Measurements from ENCODE around the gene HBQ1. TPM values are rescaled to one million over a fixed set of nuclear protein-coding genes. Genes with fewer than 3 reads are reported as not detected.
"Not testable (repeated sequence)": the region's sequence is repeated elsewhere in the genome, so short reads cannot be mapped to it uniquely, and the experiment has no call there.

The HBQ1 gene
- total RNA-seq, 1 experiment from 2014 or later = 10.4 TPM

- TF ChIP-seq CTCF (IDR thresholded peaks at IDR 0.05) (no peak), SIN3A (IDR thresholded peaks at IDR 0.05; ENCODE audit: borderline replicate concordance, insufficient read depth, low read depth, low read length) (no peak), POLR2AphosphoS5 (IDR thresholded peaks at IDR 0.05; ENCODE audit: low read depth, low read length) (no peak), TCF7L2 (IDR thresholded peaks at IDR 0.05; ENCODE audit: low read depth, low read length) (no peak), REST (IDR thresholded peaks at IDR 0.05; ENCODE audit: insufficient read depth in 1 of 2, low read depth in 2 of 2, low read length in 1 of 2) (no peak)
- no peaks in the 10 kb centered on the region for H3K27me3 ChIP-seq (ENCODE audit: control insufficient read depth, insufficient read depth, low read length)
- peak overlapping the region; percentile 90 to 99 for H3K4me3 ChIP-seq (ENCODE audit: low read depth in 2 of 2, low read length in 2 of 2)
- no peaks in the 10 kb centered on the region for H3K9me3 ChIP-seq (ENCODE audit: control insufficient read depth, insufficient read depth, low read depth, low read length)
- ATAC-seq (no peak), DNase-seq (ENCODE audit: low read depth, low spot score) (no peak)
- in situ Hi-C loops (cut with HindIII; ENCODE audit: low pct_unique_long_range_greater_than_20kb, low sequenced_read_pairs) = no loop called here
- H3K36me3 ChIP-seq (ENCODE audit: control insufficient read depth, insufficient read depth, low read length) = peaks cover 21% of the 10 kb centered on the region
- no TSS peak for BruUV-seq (replicated peaks)
- H3K27ac ChIP-seq (ENCODE audit: low read length) = peak overlapping the region; percentile 88
- intact Hi-C loops (cut with micrococcal nuclease; ENCODE audit: unreplicated experiment) = no loop called here
- POLR2A ChIA-PET = interaction anchor here (0.6 kb wide), 2 partner anchors 10 to 12 kb away, joined by 5 to 6 read pairs; no protein-coding TSS in a partner anchor
- CTCF ChIA-PET = interaction anchor here (0.6 to 0.7 kb wide), 2 partner anchors 123 to 1620 kb away, joined by 3 to 4 read pairs; no protein-coding TSS in a partner anchor
- H3K4me1 ChIP-seq (ENCODE audit: control insufficient read depth, insufficient read depth, low read length) = peaks cover 9% of the 10 kb centered on the region
Observed at GRCh38 chr16:229731-230281, 49.5 kb downstream of the HBQ1 start.

- H3K4me3 ChIP-seq (ENCODE audit: low read depth in 2 of 2, low read length in 2 of 2); CTCF ChIA-PET; H3K9me3 ChIP-seq (ENCODE audit: control insufficient read depth, insufficient read depth, low read depth, low read length); in situ Hi-C loops (cut with HindIII; ENCODE audit: low pct_unique_long_range_greater_than_20kb, low sequenced_read_pairs); BruUV-seq (replicated peaks); H3K27ac ChIP-seq (ENCODE audit: low read length); H3K4me1 ChIP-seq (ENCODE audit: control insufficient read depth, insufficient read depth, low read length); H3K27me3 ChIP-seq (ENCODE audit: control insufficient read depth, insufficient read depth, low read length); intact Hi-C loops (cut with micrococcal nuclease; ENCODE audit: unreplicated experiment); ATAC-seq; DNase-seq (ENCODE audit: low read depth, low spot score): not testable (repeated sequence)
- POLR2A ChIA-PET = interaction anchor here (0.6 kb wide), 1 partner anchor 13 kb away, joined by 5 read pairs; no protein-coding TSS in a partner anchor
- H3K36me3 ChIP-seq (ENCODE audit: control insufficient read depth, insufficient read depth, low read length) = peaks cover 21% of the 10 kb centered on the region
Observed at GRCh38 chr16:230351-230750, 50.1 kb downstream of the HBQ1 start.

Other genes starting within 250 kb of the HBQ1 start
- gene POLR3K, start 126.9 kb upstream of the HBQ1 start, total RNA-seq (2021; ENCODE audit: unreplicated experiment) = 35.7 TPM
- gene SNRNP25, start 126.6 kb upstream of the HBQ1 start, total RNA-seq (2021; ENCODE audit: unreplicated experiment) = 83.5 TPM
- 41.7 TPM for gene RHBDF1, start 107.8 kb upstream of the HBQ1 start, total RNA-seq (2021; ENCODE audit: unreplicated experiment)
- 85.7 TPM for gene MPG, start 102.2 kb upstream of the HBQ1 start, total RNA-seq (2021; ENCODE audit: unreplicated experiment)
- gene NPRL3, start 41.8 kb upstream of the HBQ1 start, total RNA-seq (2021; ENCODE audit: unreplicated experiment) = 69.7 TPM
- 1.1 TPM for gene HBZ, start 27.8 kb upstream of the HBQ1 start, total RNA-seq (2021; ENCODE audit: unreplicated experiment)
- not detected for gene HBM, start 14.5 kb upstream of the HBQ1 start, total RNA-seq (2021; ENCODE audit: unreplicated experiment)
- gene HBA2, start 7.6 kb upstream of the HBQ1 start, total RNA-seq (2021; ENCODE audit: unreplicated experiment) = not detected
- 4.4 TPM for gene HBA1, start 3.8 kb upstream of the HBQ1 start, total RNA-seq (2021; ENCODE audit: unreplicated experiment)
- gene LUC7L, start 49.0 kb downstream of the HBQ1 start, total RNA-seq (2021; ENCODE audit: unreplicated experiment) = 75.3 TPM
- 121 TPM for gene FAM234A, start 54.4 kb downstream of the HBQ1 start, total RNA-seq (2021; ENCODE audit: unreplicated experiment)
- 10.2 TPM for gene RGS11, start 95.5 kb downstream of the HBQ1 start, total RNA-seq (2021; ENCODE audit: unreplicated experiment)
- gene ARHGDIG, start 100.1 kb downstream of the HBQ1 start, total RNA-seq (2021; ENCODE audit: unreplicated experiment) = 2.4 TPM
- gene PDIA2, start 102.7 kb downstream of the HBQ1 start, total RNA-seq (2021; ENCODE audit: unreplicated experiment) = 1.1 TPM
- gene AXIN1, start 172.3 kb downstream of the HBQ1 start, total RNA-seq (2021; ENCODE audit: unreplicated experiment) = 53.3 TPM
- gene MRPL28, start 190.1 kb downstream of the HBQ1 start, total RNA-seq (2021; ENCODE audit: unreplicated experiment) = 140 TPM
- gene PGAP6, start 201.5 kb downstream of the HBQ1 start, total RNA-seq (2021; ENCODE audit: unreplicated experiment) = 128 TPM
- gene NME4, start 216.7 kb downstream of the HBQ1 start, total RNA-seq (2021; ENCODE audit: unreplicated experiment) = 500 TPM
- 92.7 TPM for gene DECR2, start 221.4 kb downstream of the HBQ1 start, total RNA-seq (2021; ENCODE audit: unreplicated experiment)
- 57.3 TPM for gene RAB11FIP3, start 245.2 kb downstream of the HBQ1 start, total RNA-seq (2021; ENCODE audit: unreplicated experiment)

Data from Panc1 (cell line).